Measurements from ENCODE around the gene SRD5A1.

The SRD5A1 gene, protein sequence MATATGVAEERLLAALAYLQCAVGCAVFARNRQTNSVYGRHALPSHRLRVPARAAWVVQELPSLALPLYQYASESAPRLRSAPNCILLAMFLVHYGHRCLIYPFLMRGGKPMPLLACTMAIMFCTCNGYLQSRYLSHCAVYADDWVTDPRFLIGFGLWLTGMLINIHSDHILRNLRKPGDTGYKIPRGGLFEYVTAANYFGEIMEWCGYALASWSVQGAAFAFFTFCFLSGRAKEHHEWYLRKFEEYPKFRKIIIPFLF

GRCh38 chr5:6632888-6633468 lies at the start of gene SRD5A1, which contains the start of gene NSUN2:
TSS of gene SRD5A1 (plus strand) at chr5:6633440. CDS start at chr5:6633577, 137 bp downstream.
TSS of gene NSUN2 (minus strand) at chr5:6633044. CDS start at chr5:6632979, 65 bp downstream.
- peak; percentile 100 for DNase-seq (ENCODE audit: low spot score)

DNA sequence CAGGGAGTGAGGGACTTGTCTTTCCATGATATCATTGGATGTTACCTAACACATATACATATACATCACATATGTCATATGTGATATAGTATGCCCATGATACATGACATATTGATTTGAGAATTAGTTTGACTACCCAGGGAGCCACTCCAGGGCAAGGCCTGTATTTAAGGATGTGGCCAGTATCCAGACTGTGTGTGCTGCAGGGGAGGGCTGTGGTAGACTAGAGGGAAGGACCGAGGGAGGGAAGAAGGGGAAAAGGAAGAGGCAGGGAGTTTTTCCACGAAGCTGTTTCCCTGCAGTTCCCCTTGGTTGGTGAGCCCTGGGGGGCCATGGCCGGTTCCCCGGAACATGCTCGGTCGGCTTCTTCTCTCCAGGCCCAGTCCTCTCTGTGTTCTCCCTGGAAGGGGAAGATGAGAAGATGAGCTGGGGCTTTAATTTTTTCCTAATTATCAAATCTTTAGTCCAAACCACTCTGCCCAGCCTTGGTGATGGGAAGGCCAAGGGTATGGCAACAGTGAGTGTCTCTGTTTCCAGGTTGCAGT lies 49.1 kb upstream of the SRD5A1 start:
- no peak for DNase-seq (ENCODE audit: low spot score)

DNA sequence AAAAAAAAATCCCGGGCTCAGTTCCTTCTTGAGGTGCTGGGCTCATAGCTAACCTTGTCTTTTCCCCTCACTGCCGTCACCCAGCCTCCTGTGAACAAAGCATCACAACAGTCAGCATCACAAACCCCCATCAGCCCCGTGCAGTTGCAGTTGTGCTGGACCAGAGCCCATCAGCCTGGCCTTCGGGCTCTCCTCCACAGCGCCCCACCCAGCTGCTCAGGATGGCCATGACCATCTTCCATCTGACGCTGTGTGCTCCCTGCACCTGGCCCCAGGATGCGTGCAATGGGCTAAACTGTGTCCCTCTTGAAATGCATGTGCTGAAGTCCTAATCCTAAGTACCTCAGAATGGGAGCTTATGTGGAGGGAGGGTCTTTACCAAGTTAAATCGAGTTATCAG lies 48.5 kb upstream of the SRD5A1 start:
- no peak for DNase-seq (ENCODE audit: low spot score)

DNA sequence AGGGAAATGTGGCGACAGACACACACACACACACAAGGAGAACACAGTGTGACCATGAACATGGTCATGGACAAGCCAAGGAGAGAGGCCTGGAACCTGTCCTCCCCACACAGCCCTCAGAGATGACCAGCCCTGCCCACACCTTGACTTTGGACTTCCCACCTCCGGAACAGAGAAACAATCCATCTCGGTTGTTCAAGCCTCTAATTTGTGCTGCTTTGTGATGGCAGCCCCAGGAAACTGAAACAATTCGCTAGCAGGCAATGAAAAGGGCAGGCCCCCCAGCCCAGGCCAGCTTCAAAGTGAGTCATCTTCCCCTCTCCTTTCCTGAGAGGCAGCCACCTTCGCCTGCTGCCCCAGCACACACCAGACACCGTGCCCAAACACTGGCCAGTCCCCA lies 48.1 kb upstream of the SRD5A1 start:
- DNase-seq (ENCODE audit: low spot score): no peak

- DNase-seq (ENCODE audit: low spot score): no peak
Observed at GRCh38 chr5:6585939-6586646, 47.1 kb upstream of the SRD5A1 start.

- DNase-seq (ENCODE audit: low spot score): no peak
Observed at GRCh38 chr5:6586647-6587042, 46.6 kb upstream of the SRD5A1 start.

DNA sequence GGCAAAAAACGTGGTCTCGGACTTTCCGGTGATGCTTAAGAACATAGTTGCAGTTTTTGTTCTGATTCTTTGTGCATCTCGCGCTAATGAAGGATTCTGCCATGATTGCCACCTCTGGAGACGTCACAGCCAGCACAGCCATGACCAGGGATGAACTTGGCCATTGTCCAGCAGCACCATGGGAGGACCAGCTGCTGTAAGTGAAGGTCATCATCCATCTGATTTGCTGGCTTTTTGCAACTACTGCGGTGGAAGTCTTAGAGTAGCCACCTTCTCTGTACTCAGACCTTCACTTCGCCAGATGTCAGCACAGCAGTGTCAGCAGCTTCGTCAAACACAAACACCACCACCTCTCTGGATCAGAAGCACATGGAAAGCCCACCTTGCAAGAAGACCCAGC lies 46.1 kb upstream of the SRD5A1 start:
- DNase-seq (ENCODE audit: low spot score): no peak

DNA sequence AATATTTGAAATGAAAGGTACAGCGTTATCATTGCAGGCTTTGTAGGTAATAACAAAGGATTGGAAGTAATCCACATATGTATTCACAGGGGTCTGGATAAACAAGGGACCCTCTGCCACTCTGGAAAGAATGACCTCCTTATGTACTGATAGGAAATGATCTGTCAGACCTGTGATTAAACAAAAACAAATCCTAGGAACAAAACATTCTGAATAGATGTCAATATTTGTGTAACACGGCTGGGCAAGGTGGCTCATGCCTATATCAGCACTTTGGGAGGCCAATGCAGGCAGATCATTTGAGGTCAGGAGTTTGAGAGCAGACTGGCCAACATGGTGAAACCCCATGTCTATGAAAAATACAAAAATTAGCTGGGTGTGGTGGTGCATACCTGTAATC lies 42.7 kb upstream of the SRD5A1 start:
- no peak for DNase-seq (ENCODE audit: low spot score)

GRCh38 chr5:6591671-6592288 lies 41.5 kb upstream of the SRD5A1 start:
- no peak for DNase-seq (ENCODE audit: low spot score)

- DNase-seq (ENCODE audit: low spot score): peak; percentile 57
Observed at GRCh38 chr5:6592601-6593000, 40.6 kb upstream of the SRD5A1 start.

GRCh38 chr5:6593148-6594016 lies 39.9 kb upstream of the SRD5A1 start:
- no peak for DNase-seq (ENCODE audit: low spot score)

DNA sequence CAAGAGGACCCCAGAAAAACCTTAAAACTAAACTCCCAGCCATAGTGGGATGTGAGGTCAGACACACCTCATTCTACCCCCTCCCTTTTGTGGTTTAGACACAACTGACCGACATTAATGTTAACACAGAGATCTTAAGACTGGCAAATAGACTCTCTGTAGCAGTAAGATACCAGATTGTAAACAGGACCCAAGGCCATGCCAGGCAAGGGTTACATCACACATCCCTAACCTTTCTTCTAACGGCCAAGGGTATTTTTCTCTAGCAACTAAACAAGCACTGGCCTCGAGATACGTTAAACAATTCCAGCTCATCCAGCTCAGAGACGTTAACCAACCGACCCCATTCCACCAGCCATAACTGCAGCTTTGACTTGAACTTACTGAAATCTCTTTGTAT lies 39.2 kb upstream of the SRD5A1 start:
- no peak for DNase-seq (ENCODE audit: low spot score)

DNA sequence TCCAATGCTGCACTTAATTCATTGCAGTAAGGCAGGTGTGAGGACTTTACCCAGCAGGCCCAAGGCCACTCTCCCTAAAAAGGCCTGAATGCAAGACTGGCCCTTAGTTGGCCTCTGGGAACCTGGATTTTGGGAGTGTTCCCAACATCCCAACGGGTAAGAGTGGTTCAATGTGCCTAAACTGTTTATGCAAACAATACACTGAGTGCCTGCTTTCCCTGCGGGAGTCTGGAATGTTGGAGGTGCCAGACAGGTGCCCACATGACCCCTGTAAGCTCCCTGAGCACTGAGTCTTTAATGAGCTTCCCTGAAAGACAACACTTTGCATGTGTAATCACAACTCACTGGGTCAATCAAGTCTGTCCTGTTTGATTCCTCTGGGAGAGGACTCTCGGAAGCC lies 37.8 kb upstream of the SRD5A1 start:
- DNase-seq (ENCODE audit: low spot score): no peak

DNA sequence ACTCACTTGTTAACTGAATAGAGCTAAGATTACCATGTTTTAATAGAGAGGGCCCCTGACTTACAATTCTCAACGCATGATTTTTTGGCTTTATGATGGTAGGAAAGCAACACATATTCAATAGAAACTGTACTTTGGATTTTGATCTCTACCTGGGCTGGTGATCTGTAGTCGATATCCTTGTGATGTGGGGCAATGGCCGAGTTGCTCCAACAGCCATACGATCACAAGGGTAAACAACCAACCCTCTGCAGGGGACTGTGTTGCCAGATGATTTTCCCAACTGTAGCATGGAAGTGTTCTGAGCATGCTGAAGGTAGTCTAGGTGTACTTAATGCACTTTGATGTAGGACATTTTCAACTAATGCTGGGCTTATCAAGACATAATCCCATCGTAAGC lies 36.9 kb upstream of the SRD5A1 start:
- no peak for DNase-seq (ENCODE audit: low spot score)

GRCh38 chr5:6597557-6597956 lies 35.7 kb upstream of the SRD5A1 start:
- DNase-seq (ENCODE audit: low spot score): no peak

- peak; percentile 71 for DNase-seq (ENCODE audit: low spot score)
Observed at GRCh38 chr5:6598351-6598900, 34.8 kb upstream of the SRD5A1 start.

DNA sequence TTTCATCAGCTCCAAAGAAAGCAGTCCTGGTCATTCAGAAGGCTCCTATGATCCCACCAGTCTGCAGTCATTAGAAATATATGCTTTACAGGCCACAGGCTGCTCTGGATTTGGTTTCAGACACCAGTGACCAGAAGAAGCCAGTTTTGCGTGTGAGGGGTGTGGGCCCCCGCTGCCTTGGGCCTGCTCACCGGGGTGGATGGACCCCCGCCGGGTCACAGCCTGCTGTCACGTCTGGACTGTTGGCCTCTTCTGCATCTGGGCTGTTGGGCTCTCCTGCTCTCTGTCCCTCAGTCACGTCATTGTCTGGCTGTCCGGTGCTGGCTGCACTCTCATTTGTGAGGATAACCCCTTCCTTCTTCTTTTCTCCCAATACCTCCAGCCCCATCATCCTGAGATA lies 33.5 kb upstream of the SRD5A1 start:
- DNase-seq (ENCODE audit: low spot score): no peak

DNA sequence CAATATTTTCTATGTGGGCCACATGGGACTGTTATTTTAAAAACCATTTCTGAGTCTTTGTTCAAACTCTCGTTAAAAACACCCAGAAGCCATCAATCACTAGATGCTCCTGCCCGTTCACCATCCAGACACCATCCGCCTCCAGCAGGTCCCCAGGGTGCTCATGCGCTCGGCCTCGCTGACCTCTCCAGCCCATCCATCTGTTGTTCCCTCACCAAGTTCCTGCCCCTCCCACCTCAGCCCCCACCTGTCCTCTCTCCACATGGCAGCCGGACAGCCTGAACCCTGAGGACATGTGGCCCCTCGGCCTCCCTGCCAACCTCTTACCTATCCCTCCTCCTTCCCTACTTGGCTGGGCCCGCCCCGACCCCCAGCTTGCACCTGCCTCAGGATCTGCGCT lies 32.0 kb upstream of the SRD5A1 start:
- no peak for DNase-seq (ENCODE audit: low spot score)

DNA sequence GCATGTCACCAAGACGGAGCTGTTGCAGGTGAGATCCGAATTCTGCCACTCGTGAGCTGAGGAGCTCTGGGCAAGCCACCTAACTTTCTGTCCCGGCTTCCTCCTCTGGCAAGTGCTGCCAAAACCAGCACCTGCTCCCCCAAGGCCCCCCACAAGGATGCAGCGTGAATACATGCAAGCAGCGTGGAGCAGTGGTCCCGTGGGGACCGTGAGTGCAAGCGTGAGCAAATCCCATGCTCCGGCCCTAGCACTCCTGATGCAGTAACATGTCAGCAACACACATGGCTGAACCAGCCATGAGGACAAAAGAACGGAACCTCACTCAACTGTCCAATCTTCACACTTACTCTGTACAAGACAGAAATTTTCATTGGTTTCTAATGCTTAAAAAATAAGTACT lies 31.4 kb upstream of the SRD5A1 start:
- no peak for DNase-seq (ENCODE audit: low spot score)

DNA sequence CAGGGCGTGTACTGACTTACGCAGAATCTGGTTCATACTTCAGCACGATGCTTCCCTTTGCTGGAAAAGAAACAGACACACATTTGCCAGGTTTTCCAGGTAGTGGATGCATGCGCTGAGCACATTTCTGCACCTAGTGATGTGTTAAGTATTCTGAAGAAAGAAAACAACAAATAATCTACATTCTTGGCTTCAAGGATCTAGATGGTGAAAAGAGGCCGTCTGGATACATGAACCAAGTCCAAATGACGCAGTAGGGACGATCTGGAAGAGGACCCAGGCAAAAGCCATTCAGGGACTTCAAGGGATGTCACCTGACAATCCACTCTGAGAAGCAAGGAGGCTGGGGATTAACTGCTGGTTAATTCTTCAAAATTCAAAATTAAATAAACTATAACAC lies 30.8 kb upstream of the SRD5A1 start:
- DNase-seq (ENCODE audit: low spot score): no peak

GRCh38 chr5:6603643-6604042 lies 29.6 kb upstream of the SRD5A1 start:
- DNase-seq (ENCODE audit: low spot score): no peak
